Glutamatergic neuron (in vitro differentiated cells): ENCODE data around the gene OGFOD3. TPM values are rescaled to one million over a fixed set of nuclear protein-coding genes. Genes with fewer than 3 reads are reported as not detected.
"Not testable (repeated sequence)": the region's sequence is repeated elsewhere in the genome, so short reads cannot be mapped to it uniquely, and the experiment has no call there.

Experiments used
- DNase-seq: peaks from one replicate; pipeline ENCODE4 v3.0.0; 2022
- H3K27ac Mint-ChIP-seq: one replicate; pipeline ENCODE4 v1.8.0; 2020; ENCODE audit warnings: mild to moderate bottlenecking, mixed read lengths, inconsistent platforms; ENCODE audit not compliant: unreplicated experiment
- H3K27me3 Mint-ChIP-seq: one replicate; pipeline ENCODE4 v1.8.0; 2020; ENCODE audit warnings: mild to moderate bottlenecking, moderate library complexity, mixed read lengths, inconsistent platforms; ENCODE audit not compliant: unreplicated experiment
- H3K36me3 Mint-ChIP-seq: one replicate; pipeline ENCODE4 v1.8.0; 2020; ENCODE audit warnings: mild to moderate bottlenecking, mixed read lengths, inconsistent platforms; ENCODE audit not compliant: unreplicated experiment
- H3K4me1 Mint-ChIP-seq: one replicate; pipeline ENCODE4 v1.8.0; 2020; ENCODE audit warnings: mild to moderate bottlenecking, low read depth, mixed read lengths, inconsistent platforms; ENCODE audit not compliant: unreplicated experiment
- H3K4me3 Mint-ChIP-seq: one replicate; pipeline ENCODE4 v1.8.0; 2020; ENCODE audit warnings: mild to moderate bottlenecking, mixed read lengths, inconsistent platforms; ENCODE audit not compliant: unreplicated experiment
- H3K9me3 Mint-ChIP-seq: one replicate; pipeline ENCODE4 v1.8.0; 2020; ENCODE audit warnings: mild to moderate bottlenecking, moderate library complexity, mixed read lengths, inconsistent platforms; ENCODE audit not compliant: unreplicated experiment
- CTCF ChIP-seq: fragments of 200-600 bp; sonication (generic); IDR thresholded peaks from one replicate; pipeline ENCODE4 v1.5.0; 2021; ENCODE audit not compliant: partially characterized antibody, unreplicated experiment
- total RNA-seq: library from RNA; stranded (reverse); fragmentation: NEBNext Ultra II Directional; extraction: Animal tissue kit (Norgen Biotek cat#: 25700); gene quantifications from one replicate; pipeline ENCODE4 v1.2.1, GENCODE V29; 2021; ENCODE audit not compliant: unreplicated experiment

OGFOD3 gene
- total RNA-seq, 1 donor from 2014 or later, result 23.0 TPM

- H3K9me3 Mint-ChIP-seq, result peaks cover 1% of the 10 kb centered on the region
- no peak for TF ChIP-seq CTCF
- peaks cover 3% of the 10 kb centered on the region for H3K27me3 Mint-ChIP-seq
- H3K4me1 Mint-ChIP-seq, result peaks cover 6% of the 10 kb centered on the region
- H3K36me3 Mint-ChIP-seq, result no peaks in the 10 kb centered on the region
- no peak overlapping the region for H3K27ac Mint-ChIP-seq
- no peak for DNase-seq
- H3K4me3 Mint-ChIP-seq, result no peak overlapping the region
These were observed 52.6 kb downstream of the OGFOD3 start for GRCh38 chr17:82365606-82366295.

- Mint-ChIP-seq H3K27ac (no peak overlapping the region), H3K36me3 (no peaks in the 10 kb centered on the region), H3K4me3 (no peak overlapping the region), H3K27me3 (no peaks in the 10 kb centered on the region), H3K4me1 (peaks cover 5% of the 10 kb centered on the region), H3K9me3 (no peaks in the 10 kb centered on the region)
- no peak for TF ChIP-seq CTCF
- no peak for DNase-seq
These were observed 56.3 kb downstream of the OGFOD3 start for GRCh38 chr17:82361885-82362633.

GRCh38 chr17:82359451-82360074, 58.8 kb downstream of the OGFOD3 start:
- not testable (repeated sequence) for H3K27me3 Mint-ChIP-seq, DNase-seq, H3K4me1 Mint-ChIP-seq, H3K4me3 Mint-ChIP-seq, H3K27ac Mint-ChIP-seq, H3K36me3 Mint-ChIP-seq, H3K9me3 Mint-ChIP-seq

- no peak for TF ChIP-seq CTCF
- H3K4me3 Mint-ChIP-seq, result no peak within 1 kb of the TSS
- no peak within 1 kb of the TSS for H3K27ac Mint-ChIP-seq
- H3K27me3 Mint-ChIP-seq, result peaks cover 6% of the 10 kb centered on the region
- no peaks in the 10 kb centered on the region for H3K36me3 Mint-ChIP-seq
- peaks cover 2% of the 10 kb centered on the region for H3K4me1 Mint-ChIP-seq
- DNase-seq, result no peak
- H3K9me3 Mint-ChIP-seq, result no peaks in the 10 kb centered on the region
These were observed 59.7 kb downstream of the OGFOD3 start, which contains the start of gene TEX19 for GRCh38 chr17:82358465-82359350. TSS of gene TEX19 (plus strand) at chr17:82359247. CDS start at chr17:82362151, 2,904 bp downstream.

GRCh38 chr17:82357394-82357793, 61.0 kb downstream of the OGFOD3 start:
- Mint-ChIP-seq H3K27ac (no peak overlapping the region), H3K4me1 (peaks cover 2% of the 10 kb centered on the region)

More at GRCh38 chr17:82357394-82357793, 61.0 kb downstream of the OGFOD3 start:
- Mint-ChIP-seq H3K9me3 (no peaks in the 10 kb centered on the region), H3K4me3 (no peak overlapping the region), H3K27me3 (peaks cover 6% of the 10 kb centered on the region), H3K36me3 (no peaks in the 10 kb centered on the region)
- no peak for TF ChIP-seq CTCF
- no peak for DNase-seq
